Tibial artery (tissue), 4 donors: ENCODE data around the gene AQP9.

Experiments used
- DNase-seq, 2 donors: peaks; one replicate each; pipeline ENCODE4 v3.0.0-alpha.2; 2019
- H3K27ac ChIP-seq, 2 donors: fragments of 200-600 bp; sonication (generic) in 1 of 2; 1 replicate in 1 of 2; 2 replicates in 1 of 2; pipeline ENCODE4 v1.5.1; 2018 to 2019; ENCODE audit warnings: mild to moderate bottlenecking in 1 of 2
- H3K27me3 ChIP-seq, 2 donors: fragments of 200-600 bp; sonication (generic) in 1 of 2; one replicate each; pipeline versions ENCODE4 v1.5.1 to v1.6.0; 2016 to 2019
- H3K36me3 ChIP-seq, 3 donors: fragments of 200-600 bp; sonication (generic) in 2 of 3; one replicate each; pipeline ENCODE4 v1.5.1; 2016 to 2019; ENCODE audit warnings: mild to moderate bottlenecking in 2 of 3
- H3K4me1 ChIP-seq, 4 donors: fragments of 200-600 bp; sonication (generic) in 2 of 4; 1 replicate in 3 of 4; 2 replicates in 1 of 4; pipeline ENCODE4 v1.5.1; 2016 to 2019
- H3K4me3 ChIP-seq, 2 donors: fragments of 200-600 bp; sonication (generic) in 1 of 2; 1 replicate in 1 of 2; 2 replicates in 1 of 2; pipeline ENCODE4 v1.5.1; 2018 to 2019; ENCODE audit warnings: mild to moderate bottlenecking in 2 of 2
- H3K9me3 ChIP-seq, 3 donors: fragments of 200-600 bp; sonication (generic) in 1 of 3; one replicate each; pipeline ENCODE4 v1.5.1; 2016 to 2019
- CTCF ChIP-seq, 2 experiments: fragments of 200-600 bp in 1 of 2; fragments of 450-650 bp in 1 of 2; IDR thresholded peaks; one replicate each; pipeline ENCODE4 v1.5.1; 2017 to 2019; ENCODE audit warnings: antibody characterized with exemption in 2 of 2, mild to moderate bottlenecking in 1 of 2, moderate library complexity in 1 of 2
- intact Hi-C: fragments of 100-400 bp; cut with DNase I; formaldehyde crosslinking; loops from one replicate; pipeline ENCODE4 v1.15.0; 2023; ENCODE audit warnings: low total_unique reads

AQP9 gene

GRCh38 chr15:58159827-58160386 is 21.7 kb downstream of the AQP9 start:
- TF ChIP-seq CTCF (IDR thresholded peaks at IDR 0.05): no peak
- H3K27ac ChIP-seq: no peak overlapping the region
- peaks cover 0 to 5% of the 10 kb centered on the region in 2 donors for H3K27me3 ChIP-seq
- H3K9me3 ChIP-seq: no peaks in the 10 kb centered on the region
- H3K4me1 ChIP-seq: no peaks in the 10 kb centered on the region
- no peak overlapping the region for H3K4me3 ChIP-seq
- H3K36me3 ChIP-seq: no peaks in the 10 kb centered on the region
- DNase-seq: no peak
- intact Hi-C loops: no loop called here

DNA sequence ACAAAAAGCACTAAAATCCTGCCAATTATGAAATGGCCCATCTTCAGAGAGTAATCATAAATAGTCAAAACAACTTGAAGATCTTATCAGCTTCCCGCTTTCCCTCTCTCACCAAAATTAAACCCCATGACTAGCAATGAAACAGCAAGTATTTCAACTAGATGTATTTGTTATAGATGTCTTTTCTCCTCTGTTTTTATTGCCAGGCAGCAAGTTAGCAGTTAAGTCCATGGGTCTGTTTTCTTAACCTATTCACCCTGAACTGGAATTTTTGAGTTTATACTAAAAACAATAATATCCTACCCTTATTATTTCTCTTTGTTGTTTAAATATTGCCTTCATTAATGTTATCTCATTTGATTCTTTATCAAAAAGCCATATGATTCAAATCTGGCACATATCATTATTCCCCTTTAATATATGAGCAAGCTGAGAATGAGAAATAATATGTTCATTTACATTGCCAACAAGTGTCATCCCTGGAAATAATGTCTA is 23.3 kb downstream of the AQP9 start:
- Histone ChIP-seq H3K27me3 (peaks cover 0 to 5% of the 10 kb centered on the region in 2 donors), H3K9me3 (no peaks in the 10 kb centered on the region), H3K27ac (no peak overlapping the region), H3K36me3 (no peaks in the 10 kb centered on the region), H3K4me3 (no peak overlapping the region), H3K4me1 (no peaks in the 10 kb centered on the region)
- no peak for DNase-seq
- intact Hi-C loops: no loop called here
- TF ChIP-seq CTCF (IDR thresholded peaks at IDR 0.05): no peak

GRCh38 chr15:58163985-58164384 is 25.8 kb downstream of the AQP9 start:
- no peak overlapping the region for H3K27ac ChIP-seq
- H3K4me3 ChIP-seq: no peak overlapping the region
- TF ChIP-seq CTCF (IDR thresholded peaks at IDR 0.05): no peak
- H3K4me1 ChIP-seq: no peaks in the 10 kb centered on the region
- H3K27me3 ChIP-seq: peaks cover 0 to 8% of the 10 kb centered on the region in 2 donors
- intact Hi-C loops: no loop called here
- H3K9me3 ChIP-seq: no peaks in the 10 kb centered on the region
- no peak for DNase-seq
- no peaks in the 10 kb centered on the region for H3K36me3 ChIP-seq

- H3K36me3 ChIP-seq: no peaks in the 10 kb centered on the region
- H3K4me3 ChIP-seq: no peak overlapping the region
- TF ChIP-seq CTCF (IDR thresholded peaks at IDR 0.05): no peak
- no peak for DNase-seq
- intact Hi-C loops: no loop called here
- H3K27me3 ChIP-seq: peaks cover 0 to 8% of the 10 kb centered on the region in 2 donors
- no peak overlapping the region for H3K27ac ChIP-seq
- no peaks in the 10 kb centered on the region for H3K4me1 ChIP-seq
- H3K9me3 ChIP-seq: no peaks in the 10 kb centered on the region
Observed at GRCh38 chr15:58164926-58165325, 26.7 kb downstream of the AQP9 start.

DNA sequence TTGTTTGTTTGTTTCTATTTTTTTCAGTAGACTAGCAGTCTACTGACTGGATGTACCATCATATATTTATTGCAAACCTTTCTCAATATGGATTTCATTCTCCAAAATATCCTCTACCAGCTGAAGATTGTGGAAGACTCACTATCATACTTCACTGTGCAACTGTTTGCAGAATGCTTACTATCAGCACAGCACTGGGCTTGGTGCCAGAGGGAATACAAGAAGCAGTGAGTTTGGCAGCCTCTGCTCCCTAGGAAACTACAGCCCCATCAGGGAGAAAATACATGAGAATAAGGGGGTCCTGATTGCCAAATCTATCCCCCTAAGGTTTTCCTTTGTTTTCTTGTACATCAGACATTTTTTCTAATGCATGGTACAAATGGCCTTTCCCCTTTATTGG is 27.5 kb downstream of the AQP9 start:
- peak in 1 of 2 donors; percentile 47 for DNase-seq
- Histone ChIP-seq H3K4me1 (no peaks in the 10 kb centered on the region), H3K4me3 (no peak overlapping the region), H3K27me3 (peaks cover 0 to 8% of the 10 kb centered on the region in 2 donors), H3K9me3 (no peaks in the 10 kb centered on the region), H3K36me3 (no peaks in the 10 kb centered on the region), H3K27ac (no peak overlapping the region)
- no peak for TF ChIP-seq CTCF (IDR thresholded peaks at IDR 0.05)
- intact Hi-C loops: no loop called here
